Right atrium auricular region (tissue), 2 donors: ENCODE data around the gene REEP5. TPM values are rescaled to one million over a fixed set of nuclear protein-coding genes. Genes with fewer than 3 reads are reported as not detected.

Experiments
- DNase-seq: peaks from one replicate; pipeline ENCODE4 v3.0.0-alpha.2; 2019; ENCODE audit warnings: low spot score
- H3K27ac ChIP-seq, 2 donors: fragments of 200-600 bp; sonication (generic); 1 replicate in 1 of 2; 2 replicates in 1 of 2; pipeline ENCODE4 v1.5.1; 2016 to 2019
- H3K27me3 ChIP-seq, 2 donors: fragments of 200-600 bp; sonication (generic); one replicate each; pipeline versions ENCODE4 v1.5.1 to v1.6.0; 2017 to 2019
- H3K36me3 ChIP-seq: fragments of 200-600 bp; sonication (generic); one replicate; pipeline ENCODE4 v1.5.1; 2016
- H3K4me1 ChIP-seq, 2 donors: fragments of 200-600 bp; sonication (generic); one replicate each; pipeline versions ENCODE4 v1.5.1 to v1.6.0; 2017 to 2019
- H3K4me3 ChIP-seq, 2 donors: fragments of 200-600 bp; sonication (generic); 1 replicate in 1 of 2; 2 replicates in 1 of 2; pipeline ENCODE4 v1.5.1; 2017 to 2019; ENCODE audit warnings: mild to moderate bottlenecking in 1 of 2, moderate library complexity in 1 of 2
- H3K9me3 ChIP-seq, 2 donors: fragments of 200-600 bp; sonication (generic); one replicate each; pipeline ENCODE4 v1.5.1; 2019
- total RNA-seq, 2 donors: library from RNA; depleted of rRNA; stranded (reverse); fragments of >200 nt; gene quantifications; one replicate each; pipeline ENCODE4 v1.1.0, GENCODE V29; 2016
- TF ChIP-seq, protein P1 (sequence below), 2 donors: fragments of 200-600 bp; sonication (generic); IDR thresholded peaks; one replicate each; pipeline ENCODE4 v1.5.1; 2019; ENCODE audit warnings: antibody characterized with exemption in 2 of 2

REEP5 gene
- total RNA-seq, 2 donors from 2014 or later = 77.7 to 140 TPM

DNA sequence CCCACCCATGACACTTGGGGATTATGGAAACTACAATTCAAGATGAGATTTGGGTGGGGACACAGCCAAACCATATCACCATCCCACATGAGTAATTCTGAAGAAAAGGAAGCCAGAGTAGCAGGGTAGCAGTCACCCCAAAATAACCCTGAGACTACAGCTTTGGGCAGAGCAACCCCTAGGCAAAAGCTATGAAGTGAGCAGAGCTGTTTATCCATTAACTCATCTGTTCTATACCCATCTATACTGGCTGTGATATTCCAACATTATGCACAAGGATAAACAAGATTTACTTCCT is 12.3 kb upstream of the REEP5 start:
- no peak for DNase-seq

DNA sequence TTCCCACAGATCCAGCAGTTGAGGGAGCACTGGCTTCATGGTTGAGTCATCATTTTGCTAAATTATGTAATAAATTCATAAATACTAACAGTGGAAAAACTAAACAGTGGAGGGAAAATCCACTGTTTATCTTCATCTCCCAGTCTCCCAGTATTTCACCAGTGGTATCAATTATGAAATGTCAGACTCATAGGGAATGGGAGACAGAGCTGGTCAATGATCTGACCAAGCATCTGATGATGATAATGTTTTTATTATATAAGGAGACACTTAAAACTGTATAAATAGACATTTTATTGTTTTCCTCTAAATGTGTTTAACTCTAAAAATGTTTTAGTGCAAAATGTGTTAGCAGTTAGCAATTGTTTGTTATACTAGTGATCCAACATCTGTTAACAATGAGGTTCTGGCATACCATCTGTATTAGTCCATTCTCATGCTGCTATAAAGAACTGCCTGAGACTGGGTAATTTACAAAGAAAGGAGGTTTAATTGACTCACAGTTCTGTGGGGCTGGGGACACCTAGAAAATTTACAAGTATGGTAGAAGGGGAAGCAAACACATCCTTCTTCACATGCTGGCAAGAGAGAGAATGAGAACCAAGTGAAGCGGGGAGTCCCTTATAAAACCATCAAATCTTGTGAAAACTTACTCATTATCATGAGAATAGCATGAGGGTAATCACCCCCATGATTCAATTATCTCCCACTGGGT is 11.8 kb upstream of the REEP5 start:
- H3K9me3 ChIP-seq = no peaks in the 10 kb centered on the region
- no peak for DNase-seq
- H3K27me3 ChIP-seq = no peaks in the 10 kb centered on the region
- no peaks in the 10 kb centered on the region for H3K36me3 ChIP-seq
- TF ChIP-seq, protein P1, sequence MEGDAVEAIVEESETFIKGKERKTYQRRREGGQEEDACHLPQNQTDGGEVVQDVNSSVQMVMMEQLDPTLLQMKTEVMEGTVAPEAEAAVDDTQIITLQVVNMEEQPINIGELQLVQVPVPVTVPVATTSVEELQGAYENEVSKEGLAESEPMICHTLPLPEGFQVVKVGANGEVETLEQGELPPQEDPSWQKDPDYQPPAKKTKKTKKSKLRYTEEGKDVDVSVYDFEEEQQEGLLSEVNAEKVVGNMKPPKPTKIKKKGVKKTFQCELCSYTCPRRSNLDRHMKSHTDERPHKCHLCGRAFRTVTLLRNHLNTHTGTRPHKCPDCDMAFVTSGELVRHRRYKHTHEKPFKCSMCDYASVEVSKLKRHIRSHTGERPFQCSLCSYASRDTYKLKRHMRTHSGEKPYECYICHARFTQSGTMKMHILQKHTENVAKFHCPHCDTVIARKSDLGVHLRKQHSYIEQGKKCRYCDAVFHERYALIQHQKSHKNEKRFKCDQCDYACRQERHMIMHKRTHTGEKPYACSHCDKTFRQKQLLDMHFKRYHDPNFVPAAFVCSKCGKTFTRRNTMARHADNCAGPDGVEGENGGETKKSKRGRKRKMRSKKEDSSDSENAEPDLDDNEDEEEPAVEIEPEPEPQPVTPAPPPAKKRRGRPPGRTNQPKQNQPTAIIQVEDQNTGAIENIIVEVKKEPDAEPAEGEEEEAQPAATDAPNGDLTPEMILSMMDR (IDR thresholded peaks at IDR 0.05) = no peak
- no peak overlapping the region for H3K4me3 ChIP-seq
- H3K27ac ChIP-seq = no peak overlapping the region
- peaks cover 0 to 6% of the 10 kb centered on the region in 2 donors for H3K4me1 ChIP-seq

More for the DNA sequence above, 12.3 kb upstream of the REEP5 start:
- Histone ChIP-seq H3K27ac (no peak overlapping the region), H3K9me3 (no peaks in the 10 kb centered on the region), H3K4me1 (peaks cover 0 to 6% of the 10 kb centered on the region in 2 donors), H3K4me3 (no peak overlapping the region), H3K36me3 (no peaks in the 10 kb centered on the region), H3K27me3 (no peaks in the 10 kb centered on the region)
- TF ChIP-seq, protein P1 (IDR thresholded peaks at IDR 0.05) = no peak

DNA sequence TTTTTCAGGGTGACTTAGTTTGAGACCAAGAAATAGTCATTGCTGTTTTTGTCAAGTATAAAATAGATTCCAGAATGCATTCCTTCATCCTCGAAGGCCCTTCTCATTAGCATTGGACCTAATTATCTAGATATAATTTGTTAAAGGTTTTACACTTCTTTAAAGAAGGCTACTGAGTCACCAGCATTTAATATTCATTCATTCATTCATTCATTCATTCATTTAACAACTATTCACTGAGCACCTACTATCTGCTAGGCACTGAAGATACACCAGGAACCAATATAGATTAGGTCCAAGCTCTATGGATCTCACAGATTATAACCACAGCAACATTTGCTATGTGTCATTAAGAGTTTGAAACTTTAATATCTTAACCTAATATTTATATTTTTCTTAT is 11.1 kb upstream of the REEP5 start:
- Histone ChIP-seq H3K4me1 (peaks cover 0 to 6% of the 10 kb centered on the region in 2 donors), H3K36me3 (no peaks in the 10 kb centered on the region), H3K4me3 (no peak overlapping the region), H3K27ac (no peak overlapping the region), H3K9me3 (no peaks in the 10 kb centered on the region), H3K27me3 (no peaks in the 10 kb centered on the region)
- no peak for DNase-seq
- TF ChIP-seq, protein P1 (IDR thresholded peaks at IDR 0.05) = no peak

DNA sequence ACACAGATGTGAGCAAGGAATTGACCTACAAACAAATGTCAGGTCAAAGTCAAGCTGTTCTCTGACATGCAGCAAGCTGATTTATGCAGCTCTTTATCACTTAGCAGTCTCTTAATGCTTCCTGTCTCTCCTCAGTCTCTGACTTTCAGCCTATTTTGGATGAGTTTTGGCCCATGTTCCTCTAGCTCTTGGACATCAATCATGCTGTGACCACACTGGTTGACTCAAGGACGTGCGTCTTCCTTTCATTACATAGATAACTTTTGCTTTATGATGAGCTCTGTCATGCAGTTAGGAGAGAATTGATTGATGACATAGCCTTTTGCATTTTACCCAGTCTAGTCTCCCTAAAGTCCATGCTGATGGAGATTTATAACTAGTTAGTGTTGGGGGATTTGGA is 9.4 kb upstream of the REEP5 start:
- H3K27me3 ChIP-seq = no peaks in the 10 kb centered on the region
- no peak for DNase-seq
- H3K9me3 ChIP-seq = no peaks in the 10 kb centered on the region
- peaks cover 0 to 6% of the 10 kb centered on the region in 2 donors for H3K4me1 ChIP-seq
- H3K4me3 ChIP-seq = no peak overlapping the region
- no peak overlapping the region for H3K27ac ChIP-seq
- TF ChIP-seq, protein P1 (IDR thresholded peaks at IDR 0.05) = no peak
- H3K36me3 ChIP-seq = no peaks in the 10 kb centered on the region

DNA sequence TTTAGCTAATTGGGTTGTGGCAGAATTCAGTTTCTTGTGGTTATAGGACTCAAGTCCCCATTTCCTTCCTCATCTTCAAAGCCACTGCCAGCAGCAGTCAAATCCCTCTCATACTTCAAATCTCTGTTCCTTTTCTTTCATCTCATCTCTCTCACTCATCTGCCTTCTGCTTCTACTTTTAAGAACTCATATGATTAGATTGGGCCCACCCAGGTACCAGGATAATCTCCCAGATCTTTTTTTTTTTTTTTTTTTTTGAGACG is 8.0 kb upstream of the REEP5 start:
- Histone ChIP-seq H3K27ac (no peak overlapping the region), H3K27me3 (no peaks in the 10 kb centered on the region), H3K36me3 (no peaks in the 10 kb centered on the region), H3K4me3 (no peak overlapping the region), H3K9me3 (no peaks in the 10 kb centered on the region), H3K4me1 (peaks cover 0 to 6% of the 10 kb centered on the region in 2 donors)
- TF ChIP-seq, protein P1 (IDR thresholded peaks at IDR 0.05) = no peak
- no peak for DNase-seq
